H1 (cell line): ENCODE data around the gene CUL9. TPM values are rescaled to one million over a fixed set of nuclear protein-coding genes. Genes with fewer than 3 reads are reported as not detected.

Experiments
- CTCF ChIA-PET: fragments of 300-600 bp; sonication (Branson Sonifier 250); formaldehyde crosslinking; loops from one replicate; lab custom pipeline; 2021; ENCODE audit not compliant: partially characterized antibody; lab: Charles Lee
- POLR2A ChIA-PET: fragments of 300-600 bp; sonication (Branson Sonifier 250); formaldehyde crosslinking; loops from one replicate; lab custom pipeline; 2021; ENCODE audit warnings: inconsistent platforms; ENCODE audit not compliant: partially characterized antibody; lab: Charles Lee
- DNase-seq, 2 experiments: peaks; one replicate each; pipeline versions ENCODE4 v3.0.0 to v3.0.0-alpha.2; 2010 to 2022; ENCODE audit warnings: low spot score in 2 of 2, low read depth in 1 of 2, mixed read lengths in 1 of 2
- FAIRE-seq: peaks from 2 replicates; lab custom pipeline; 2011; peaks lifted over from hg19 to GRCh38; lab: Jason Lieb, UNC
- H2AFZ ChIP-seq: 2 replicates; pipeline ENCODE4 v1.8.1; 2012; ENCODE audit warnings: low read length, inconsistent platforms
- H2AK5ac ChIP-seq: 2 replicates; pipeline ENCODE4 v1.6.1; 2013; ENCODE audit warnings: low read depth, low read length
- H2BK120ac ChIP-seq: replicated peaks from 2 replicates; pipeline ENCODE3; 2013; ENCODE audit warnings: low read depth, low read length, inconsistent platforms
- H2BK12ac ChIP-seq: 2 replicates; pipeline ENCODE4 v1.6.1; 2013; ENCODE audit warnings: low read depth, low read length
- H2BK15ac ChIP-seq: 2 replicates; pipeline ENCODE4 v1.6.1; 2013; ENCODE audit warnings: low read length
- H2BK20ac ChIP-seq: 2 replicates; pipeline ENCODE4 v1.6.1; 2013; ENCODE audit warnings: low read length
- H2BK5ac ChIP-seq: 2 replicates; pipeline ENCODE4 v1.6.1; 2013; ENCODE audit warnings: low read depth, low read length
- H3K14ac ChIP-seq: 2 replicates; pipeline ENCODE4 v1.6.1; 2013; ENCODE audit warnings: inconsistent platforms; ENCODE audit not compliant: insufficient read length
- H3K18ac ChIP-seq: 2 replicates; pipeline ENCODE4 v1.6.1; 2013; ENCODE audit warnings: low read length; ENCODE audit errors: extremely low read depth
- H3K23ac ChIP-seq: 2 replicates; pipeline ENCODE4 v1.6.1; 2013; ENCODE audit warnings: inconsistent platforms; ENCODE audit not compliant: insufficient read length
- H3K23me2 ChIP-seq: 2 replicates; pipeline ENCODE4 v1.6.1; 2013; ENCODE audit warnings: low read depth, low read length
- H3K27ac ChIP-seq: 2 replicates; pipeline ENCODE4 v1.6.1; 2011; ENCODE audit warnings: low read depth, low read length, inconsistent platforms
- H3K27me3 ChIP-seq, 4 experiments: replicated peaks in 1 of 4; 1 replicate in 1 of 4; 2 replicates in 3 of 4; pipeline versions ENCODE4 v1.6.1 to v1.8.1; 2011 to 2013; ENCODE audit warnings: low read length in 3 of 4, mild to moderate bottlenecking in 3 of 4, inconsistent platforms in 2 of 4, mixed read lengths in 2 of 4, moderate library complexity in 1 of 4; ENCODE audit not compliant: control insufficient read depth in 3 of 4, insufficient read depth in 3 of 4; ENCODE audit errors: extremely low read depth in 1 of 4
- H3K36me3 ChIP-seq, 4 experiments: 2 replicates each; pipeline versions ENCODE4 v1.6.1 to v1.8.1; 2011 to 2013; ENCODE audit warnings: mild to moderate bottlenecking in 4 of 4, low read length in 3 of 4, moderate library complexity in 2 of 4, control low read depth in 1 of 4, inconsistent platforms in 1 of 4; ENCODE audit not compliant: insufficient read depth in 4 of 4, control insufficient read depth in 2 of 4
- H3K4ac ChIP-seq: replicated peaks from 2 replicates; pipeline ENCODE3; 2013; ENCODE audit warnings: low read length, low read depth, mixed read lengths, inconsistent platforms; ENCODE audit not compliant: insufficient read length
- H3K4me1 ChIP-seq, 4 experiments: replicated peaks in 1 of 4; 1 replicate in 1 of 4; 2 replicates in 3 of 4; pipeline versions ENCODE4 v1.6.1 to v1.8.1; 2011 to 2013; ENCODE audit warnings: low read length in 3 of 4, inconsistent platforms in 2 of 4, mixed read lengths in 1 of 4; ENCODE audit not compliant: insufficient read depth in 4 of 4, control insufficient read depth in 3 of 4
- H3K4me2 ChIP-seq, 2 experiments: 2 replicates each; pipeline versions ENCODE4 v1.6.1 to v1.8.1; 2011 to 2013; ENCODE audit warnings: low read depth in 2 of 2, low read length in 2 of 2, control low read depth in 1 of 2, inconsistent platforms in 1 of 2, mild to moderate bottlenecking in 1 of 2; ENCODE audit not compliant: insufficient read depth in 1 of 2
- H3K4me3 ChIP-seq, 4 experiments: fragments of 200-600, 300-600 bp in 1 of 4; sonication (generic), shearing (Covaris generic), sonication (Bioruptor Twin) in 1 of 4; 2 replicates each; pipeline versions ENCODE4 v1.5.1 to v1.8.1; 2011 to 2016; ENCODE audit warnings: low read length in 4 of 4, low read depth in 3 of 4, control low read depth in 2 of 4, inconsistent platforms in 2 of 4, mild to moderate bottlenecking in 2 of 4, mixed read lengths in 1 of 4, moderate library complexity in 1 of 4; ENCODE audit not compliant: insufficient read depth in 2 of 4; ENCODE audit errors: extremely low read depth in 1 of 4
- H3K56ac ChIP-seq: replicated peaks from 2 replicates; pipeline ENCODE3; 2013; ENCODE audit warnings: low read depth, mild to moderate bottlenecking, mixed read lengths, low read length, inconsistent platforms; ENCODE audit not compliant: insufficient read length
- H3K79me1 ChIP-seq: 2 replicates; pipeline ENCODE4 v1.6.1; 2013; ENCODE audit warnings: low read depth, low read length, control low read depth
- H3K79me2 ChIP-seq, 2 experiments: 2 replicates each; pipeline versions ENCODE4 v1.6.1 to v1.8.1; 2012 to 2013; ENCODE audit warnings: low read length in 2 of 2, mild to moderate bottlenecking in 2 of 2, inconsistent platforms in 1 of 2; ENCODE audit not compliant: insufficient read depth in 2 of 2, control insufficient read depth in 1 of 2
- H3K9ac ChIP-seq, 4 experiments: replicated peaks in 1 of 4; 1 replicate in 1 of 4; 2 replicates in 3 of 4; pipeline versions ENCODE4 v1.6.1 to v1.8.1; 2011 to 2013; ENCODE audit warnings: low read depth in 3 of 4, low read length in 3 of 4, control low read depth in 2 of 4, mild to moderate bottlenecking in 2 of 4, moderate library complexity in 2 of 4, inconsistent platforms in 1 of 4; ENCODE audit errors: extremely low read depth in 1 of 4
- H3K9me3 ChIP-seq, 2 experiments: 2 replicates each; pipeline versions ENCODE4 v1.6.1 to v1.8.1; 2012 to 2013; ENCODE audit warnings: mild to moderate bottlenecking in 2 of 2, moderate library complexity in 2 of 2, control low read depth in 1 of 2, inconsistent platforms in 1 of 2, low read depth in 1 of 2, low read length in 1 of 2, mixed read lengths in 1 of 2; ENCODE audit not compliant: insufficient read depth in 2 of 2
- H4K20me1 ChIP-seq, 2 experiments: replicated peaks in 1 of 2; 2 replicates each; pipeline versions ENCODE3 to v1.8.1; 2011 to 2013; ENCODE audit warnings: inconsistent platforms in 2 of 2, low read length in 2 of 2, mild to moderate bottlenecking in 1 of 2; ENCODE audit not compliant: insufficient read depth in 2 of 2, control insufficient read depth in 1 of 2
- H4K5ac ChIP-seq: 2 replicates; pipeline ENCODE4 v1.6.1; 2013; ENCODE audit warnings: low read length, low read depth, mixed read lengths, inconsistent platforms; ENCODE audit not compliant: insufficient read length
- H4K8ac ChIP-seq: 2 replicates; pipeline ENCODE4 v1.8.0; 2013; ENCODE audit warnings: mild to moderate bottlenecking, moderate library complexity, low read length, inconsistent platforms; ENCODE audit not compliant: insufficient read depth; ENCODE audit errors: extremely low read depth
- H4K91ac ChIP-seq: replicated peaks from 2 replicates; pipeline ENCODE3; 2013; ENCODE audit warnings: low read length, mixed read lengths, inconsistent platforms; ENCODE audit not compliant: insufficient read length
- ATF2 ChIP-seq: IDR thresholded peaks from 2 replicates; pipeline ENCODE4 v1.6.1; 2012; ENCODE audit warnings: low read length, inconsistent platforms
- CTBP2 ChIP-seq: IDR thresholded peaks from 2 replicates; pipeline ENCODE4 v1.7.0; 2011; ENCODE audit warnings: borderline replicate concordance, mild to moderate bottlenecking, moderate library complexity, mixed read lengths, low read length; ENCODE audit not compliant: insufficient read depth, insufficient read length
- EZH2 ChIP-seq: fragments of 200-600 bp; sonication (generic); IDR thresholded peaks from 2 replicates; pipeline ENCODE4 v1.7.1; 2012; ENCODE audit warnings: low read depth, mild to moderate bottlenecking, moderate library complexity, low read length, inconsistent platforms; ENCODE audit not compliant: severe bottlenecking
- PHF8 ChIP-seq: fragments of 200-600 bp; sonication (generic); conservative IDR thresholded peaks from 2 replicates; pipeline ENCODE4 v1.7.1; 2012; ENCODE audit warnings: low read depth, mild to moderate bottlenecking, inconsistent platforms, low read length, moderate library complexity
- POLR2A ChIP-seq, 2 experiments: IDR thresholded peaks; 1 replicate in 1 of 2; 2 replicates in 1 of 2; pipeline ENCODE4 v1.6.1; 2011; ENCODE audit warnings: low read depth in 2 of 2, low read length in 2 of 2, mild to moderate bottlenecking in 2 of 2; ENCODE audit errors: control extremely low read depth in 1 of 2
- POLR2AphosphoS5 ChIP-seq: IDR thresholded peaks from 2 replicates; pipeline ENCODE4 v1.6.1; 2011; ENCODE audit warnings: low read depth, low read length
- RNF2 ChIP-seq: fragments of 200-900, 300-1000 bp; sonication (generic); IDR thresholded peaks from 2 replicates; pipeline ENCODE4 v1.7.1; 2016; ENCODE audit warnings: borderline replicate concordance, low read depth, mild to moderate bottlenecking, antibody characterized with exemption, low read length; ENCODE audit not compliant: poor library complexity, severe bottlenecking; ENCODE audit errors: missing control alignments
- TEAD4 ChIP-seq: IDR thresholded peaks from 2 replicates; pipeline ENCODE4 v1.6.1; 2012; ENCODE audit warnings: low read depth, low read length, inconsistent platforms, mixed read lengths
- WGBS, 2 experiments: shearing (Covaris generic) in 1 of 2; methylation state at CpG; one replicate each; pipeline versions ENCODE4 v1.1.6 to v1.1.7; 2013 to 2015; ENCODE audit warnings: low lambda C conversion rate in 2 of 2, mixed read lengths in 2 of 2, inconsistent platforms in 1 of 2, low coverage in 1 of 2, missing lambda C conversion rate in 1 of 2; ENCODE audit not compliant: insufficient replicate concordance in 2 of 2, insufficient coverage in 1 of 2, insufficient read length in 1 of 2; ENCODE audit errors: extremely low coverage in 1 of 2, missing lambda C conversion rate in 1 of 2; 5-methylcytosine and 5-hydroxymethylcytosine counted together
- polyA plus RNA-seq, 7 experiments: library from polyadenylated mRNA; depleted of rRNA in 3 of 7; stranded (reverse) in 5 of 7; unstranded in 2 of 7; fragments of >200 nt in 5 of 7; fragments of 200-250 nt in 2 of 7; gene quantifications; 1 replicate in 5 of 7; 2 replicates in 1 of 7; 4 replicates in 1 of 7; pipeline versions ENCODE4 v1.2.1 to v1.2.3, GENCODE V29; 2011 to 2013; ENCODE audit warnings: missing spikeins in 2 of 7, mixed read lengths in 2 of 7
- total RNA-seq: library from RNA; stranded (reverse); fragmentation: NEBNext Ultra II Directional; extraction: Animal tissue kit (Norgen Biotek cat#: 25700); gene quantifications from 2 replicates; pipeline ENCODE4 v1.2.1, GENCODE V29; 2021

The CUL9 gene
- total and polyA plus RNA-seq, 2 of the 8 experiments (the other 6 are each of a cell fraction or from before 2014, with no cell fraction given), result 7.7 to 9.8 TPM

GRCh38 chr6:43173591-43174262, 8.3 kb upstream of the CUL9 start:
- Histone ChIP-seq H3K27ac (peak overlapping the region; percentile 86), H2BK5ac (peak overlapping the region; percentile 47; the same call in 1 of the 2 replicates), H3K23me2 (peaks cover 14% of the 10 kb centered on the region), H2BK20ac (no peak overlapping the region), H2BK15ac (no peak overlapping the region), H4K5ac (no peak overlapping the region), H2AFZ (no peak overlapping the region), H4K8ac (no peak overlapping the region; the same call in none of the 2 replicates), H3K4me3 (peak overlapping the region; percentile 12 to 93 (median 82); a peak in 6 of 8 replicates), H2BK120ac (no peak overlapping the region), H3K27me3 (peaks cover 0 to 6% (median 2%) of the 10 kb centered on the region in 4 experiments; a peak in 3 of 7 replicates), H3K79me1 (peaks cover 3% of the 10 kb centered on the region; the same call in 1 of the 2 replicates), H3K14ac (no peak overlapping the region), H3K56ac (no peak overlapping the region), H3K4me1 (peaks cover 9 to 17% (median 11%) of the 10 kb centered on the region in 4 experiments), H3K36me3 (peaks cover 18 to 31% (median 25%) of the 10 kb centered on the region in 4 experiments), H3K23ac (no peak overlapping the region), H4K20me1 (peaks cover 13 to 33% of the 10 kb centered on the region in 2 experiments), H3K4me2 (peak overlapping the region; percentile 93 to 97), H2AK5ac (no peak overlapping the region), H3K9me3 (no peaks in the 10 kb centered on the region), H3K18ac (no peak overlapping the region), H2BK12ac (peak overlapping the region; percentile 2; the same call in 1 of the 2 replicates), H4K91ac (peak overlapping the region; percentile 34), H3K9ac (peak overlapping the region in 3 of 4 experiments; percentile 13 to 58 (median 31); a peak in 4 of 7 replicates), H3K79me2 (peaks cover 0 to 28% of the 10 kb centered on the region in 2 experiments; a peak in 2 of 4 replicates), H3K4ac (no peak overlapping the region)
- ChIA-PET CTCF (interaction anchor here (0.6 to 0.7 kb wide), 2 partner anchors 96 to 1991 kb away, joined by 3 read pairs; no protein-coding TSS in a partner anchor), POLR2A (interaction anchor here (0.6 to 4.9 kb wide), 23 partner anchors 11 to 864 kb away, joined by 3 to 25 read pairs (median 4); partner anchors contain the start of genes CUL7, DNPH1, GNMT and PPP2R5D)
- no peak for FAIRE-seq
- WGBS, 2 experiments, result 49% methylated on average over 11 of the region's 11 CpGs; no CpG with 5 or more reads in 1 of the 2 experiments
- no peak for DNase-seq
- TF ChIP-seq POLR2AphosphoS5, result peak; percentile 68
- peak; percentile 48 for TF ChIP-seq CTBP2
- peak in 1 of 2 experiments; percentile 59; a peak in 2 of 3 replicates for TF ChIP-seq POLR2A (IDR thresholded peaks at IDR 0.05; ENCODE audit: control extremely low read depth in 1 of 2, low read depth in 2 of 2, low read length in 2 of 2)
- no peak for TF ChIP-seq TEAD4
- no peak for TF ChIP-seq RNF2
- no peak for TF ChIP-seq EZH2
- peak; percentile 19; the same call in 1 of the 2 replicates for TF ChIP-seq PHF8
- peak; percentile 85; the same call in 1 of the 2 replicates for TF ChIP-seq ATF2
